GM19463 (cell line): ENCODE data around the gene TMEM89.

Source experiments
- ATAC-seq: cut with Tn5 transposase; IDR thresholded peaks from one replicate; pipeline ENCODE4 v1.9.1; 2021; ENCODE audit warnings: mild to moderate bottlenecking, moderate library complexity; ENCODE audit not compliant: unreplicated experiment

TMEM89 gene

GRCh38 chr3:48591886-48592518 lies 29.6 kb downstream of the TMEM89 start:
- no peak for ATAC-seq

- ATAC-seq = no peak
Observed at GRCh38 chr3:48591436-48591835, 30.1 kb downstream of the TMEM89 start.

GRCh38 chr3:48588230-48588629 lies 33.3 kb downstream of the TMEM89 start:
- ATAC-seq = no peak

- no peak for ATAC-seq
Observed at GRCh38 chr3:48587686-48588085, 33.9 kb downstream of the TMEM89 start.

DNA sequence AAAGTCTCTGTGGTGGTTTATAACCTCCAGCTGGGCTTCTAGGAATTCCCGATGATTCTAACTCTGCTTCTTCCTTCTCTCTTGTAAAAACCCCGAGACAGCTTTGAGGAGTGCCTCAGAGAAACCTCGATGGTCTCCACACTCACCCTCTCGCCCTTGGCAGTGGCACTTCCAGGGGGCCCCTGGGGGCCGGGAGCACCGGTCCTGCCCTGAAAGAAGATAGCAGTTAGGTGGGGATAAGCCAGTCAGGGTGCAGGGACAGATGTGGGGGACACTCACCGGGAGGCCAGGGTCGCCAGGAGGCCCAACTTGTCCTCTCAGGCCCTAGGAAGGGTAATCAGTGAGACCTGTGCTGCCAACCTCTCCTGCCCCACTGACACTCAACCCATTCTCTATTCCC lies 36.2 kb downstream of the TMEM89 start:
- no peak for ATAC-seq

DNA sequence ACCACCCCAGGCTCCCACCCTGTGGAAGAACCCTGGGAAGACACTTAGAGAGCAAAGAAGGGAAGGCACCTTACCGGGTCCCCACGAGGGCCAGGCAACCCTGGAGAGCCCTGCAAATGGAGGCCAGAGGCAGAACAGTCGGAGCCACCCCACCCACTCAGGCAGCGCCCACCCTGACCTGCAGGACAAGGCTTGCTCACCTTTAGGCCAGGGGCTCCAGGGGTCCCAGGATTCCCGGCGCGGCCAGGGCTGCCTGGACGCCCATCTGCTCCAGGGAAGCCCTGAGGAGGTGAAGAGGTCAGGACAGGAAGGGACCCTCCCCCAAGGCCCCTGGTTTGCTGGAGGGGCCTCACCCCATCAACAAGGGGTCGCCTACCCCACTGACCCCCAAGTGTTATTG lies 36.7 kb downstream of the TMEM89 start:
- no peak for ATAC-seq

GRCh38 chr3:48581621-48582481 lies 39.7 kb downstream of the TMEM89 start:
- no peak for ATAC-seq

DNA sequence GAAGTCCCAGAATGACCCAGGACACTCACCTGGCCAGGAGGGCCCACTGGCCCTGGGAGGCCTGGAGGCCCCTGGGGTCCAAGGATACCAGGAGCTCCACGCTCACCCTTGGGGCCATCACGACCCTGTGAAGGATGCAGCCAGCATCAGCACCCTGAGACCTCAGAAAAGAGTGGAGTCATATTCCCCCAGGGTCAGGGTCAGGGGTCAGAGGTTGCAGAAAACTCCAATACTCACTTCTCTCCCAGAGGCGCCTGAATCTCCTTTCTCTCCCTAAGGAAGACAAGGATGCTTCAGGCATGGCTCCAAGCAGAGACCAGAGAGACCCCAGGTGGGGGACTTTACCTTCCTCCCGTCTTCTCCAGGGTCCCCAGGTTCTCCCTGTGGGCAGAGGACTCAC lies 44.9 kb downstream of the TMEM89 start:
- ATAC-seq = no peak

DNA sequence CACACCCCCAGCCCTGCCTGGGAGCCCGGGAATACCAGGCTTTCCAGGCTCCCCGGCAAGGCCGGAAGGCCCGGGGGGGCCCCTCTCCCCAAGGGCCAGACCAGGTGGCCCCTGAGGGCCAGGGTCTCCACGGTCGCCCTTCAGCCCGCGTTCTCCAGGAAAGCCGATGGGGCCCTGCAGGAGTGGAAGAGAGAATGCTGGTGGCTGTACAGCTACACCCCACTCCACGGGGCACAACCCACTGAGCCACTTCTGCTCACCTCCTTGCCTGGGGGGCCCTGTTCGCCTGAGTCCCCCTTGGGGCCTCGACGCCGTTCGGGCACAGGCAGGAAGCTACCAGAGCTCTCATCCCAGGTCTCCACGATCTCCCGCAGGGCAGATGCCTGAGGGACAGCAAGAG lies 46.2 kb downstream of the TMEM89 start:
- no peak for ATAC-seq

DNA sequence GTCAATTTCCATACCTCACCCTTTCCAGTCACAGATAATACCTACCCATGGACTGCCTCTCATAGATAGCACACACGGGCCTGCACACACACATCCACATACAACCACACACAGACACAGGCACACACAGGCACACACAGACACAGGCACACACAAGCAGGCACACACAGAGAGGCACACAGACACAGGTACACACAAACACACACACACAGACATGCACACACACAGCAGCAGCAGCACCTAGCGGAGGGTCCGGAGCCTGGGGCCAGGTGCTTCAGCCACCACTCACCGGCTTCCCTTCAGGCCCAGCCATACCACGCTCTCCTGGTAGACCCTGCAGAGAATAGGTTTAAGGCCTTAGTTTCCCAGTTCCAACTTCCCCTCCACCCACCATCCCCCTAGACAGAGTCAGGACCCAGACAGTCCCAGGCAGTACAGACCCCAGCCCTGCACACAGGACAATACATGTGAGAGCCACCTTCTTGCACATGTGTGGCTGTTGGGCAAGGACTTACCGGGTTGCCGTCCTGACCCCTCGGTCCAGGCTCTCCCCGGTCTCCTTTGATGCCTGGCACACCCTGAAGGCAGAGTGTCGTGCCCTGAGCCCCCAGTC lies 47.5 kb downstream of the TMEM89 start:
- ATAC-seq = no peak

- ATAC-seq = no peak
Observed at GRCh38 chr3:48572517-48572916, 49.1 kb downstream of the TMEM89 start.

GRCh38 chr3:48571938-48572337 lies 49.6 kb downstream of the TMEM89 start:
- no peak for ATAC-seq
